HG03378 (cell line): ENCODE measurements around the gene EFHD1.
"Not testable (repeated sequence)": the region's sequence is repeated elsewhere in the genome, so short reads cannot be mapped to it uniquely, and the experiment has no call there.

Experiments
- ATAC-seq: cut with Tn5 transposase; IDR thresholded peaks from one replicate; pipeline ENCODE4 v1.9.1; 2021; ENCODE audit warnings: mild to moderate bottlenecking, moderate library complexity; ENCODE audit not compliant: unreplicated experiment

The EFHD1 gene

GRCh38 chr2:232615339-232615738 lies 18.1 kb upstream of the EFHD1 start:
- no peak for ATAC-seq

- ATAC-seq, result no peak
These were observed 12.2 kb upstream of the EFHD1 start for GRCh38 chr2:232621186-232621585.

- no peak for ATAC-seq
These were observed 10.8 kb upstream of the EFHD1 start for GRCh38 chr2:232622563-232622962.

- ATAC-seq, result no peak
These were observed 9.3 kb upstream of the EFHD1 start for GRCh38 chr2:232623768-232624765.

GRCh38 chr2:232626584-232626983 lies 6.8 kb upstream of the EFHD1 start:
- ATAC-seq, result no peak

- ATAC-seq, result no peak
These were observed 4.8 kb upstream of the EFHD1 start for GRCh38 chr2:232628466-232629128.

- no peak for ATAC-seq
These were observed 4.3 kb upstream of the EFHD1 start for GRCh38 chr2:232629129-232629475.

GRCh38 chr2:232632229-232632903 lies 1.0 kb upstream of the EFHD1 start:
- no peak for ATAC-seq

- ATAC-seq, result no peak
These were observed 446 bp upstream of the EFHD1 start for GRCh38 chr2:232632904-232633412.

- ATAC-seq, result no peak
These were observed 1.1 kb downstream of the EFHD1 start for GRCh38 chr2:232634206-232635150.

GRCh38 chr2:232635376-232635775 lies 2.0 kb downstream of the EFHD1 start:
- not testable (repeated sequence) for ATAC-seq

- ATAC-seq, result no peak
These were observed 2.4 kb downstream of the EFHD1 start for GRCh38 chr2:232635820-232636219.

GRCh38 chr2:232636788-232637420 lies 3.5 kb downstream of the EFHD1 start:
- ATAC-seq, result no peak

GRCh38 chr2:232637866-232638583 lies 4.6 kb downstream of the EFHD1 start:
- ATAC-seq, result no peak

- no peak for ATAC-seq
These were observed 7.9 kb downstream of the EFHD1 start for GRCh38 chr2:232641153-232641848.

- no peak for ATAC-seq
These were observed 9.7 kb downstream of the EFHD1 start for GRCh38 chr2:232643147-232643425.

GRCh38 chr2:232643813-232644347 lies 10.5 kb downstream of the EFHD1 start:
- no peak for ATAC-seq

GRCh38 chr2:232645061-232645460 lies 11.7 kb downstream of the EFHD1 start:
- no peak for ATAC-seq
